GM13977 (cell line): ENCODE results near the gene UNC5A.

ENCODE experiments used
- DNase-seq: peaks from one replicate; pipeline ENCODE4 v3.0.0; 2012; ENCODE audit warnings: low spot score
- CTCF ChIP-seq: IDR thresholded peaks from 2 replicates; pipeline ENCODE4 v1.5.1; 2012; ENCODE audit warnings: mild to moderate bottlenecking, control low read depth; ENCODE audit not compliant: insufficient read depth; ENCODE audit errors: extremely low read depth, missing control alignments
- in situ Hi-C: fragments of 300-500 bp; cut with MboI; formaldehyde crosslinking; loops from one replicate; pipeline ENCODE4 v1.12.0; 2022; ENCODE audit warnings: low sequenced_read_pairs, low pct_unique_long_range_greater_than_20kb, mixed read lengths, inconsistent platforms; ENCODE audit not compliant: unreplicated experiment

Gene UNC5A

GRCh38 chr5:176843673-176844072 is 33.3 kb downstream of the UNC5A start:
- DNase-seq, result no peak
- no peak for TF ChIP-seq CTCF
- in situ Hi-C loops, result no loop called here

DNA sequence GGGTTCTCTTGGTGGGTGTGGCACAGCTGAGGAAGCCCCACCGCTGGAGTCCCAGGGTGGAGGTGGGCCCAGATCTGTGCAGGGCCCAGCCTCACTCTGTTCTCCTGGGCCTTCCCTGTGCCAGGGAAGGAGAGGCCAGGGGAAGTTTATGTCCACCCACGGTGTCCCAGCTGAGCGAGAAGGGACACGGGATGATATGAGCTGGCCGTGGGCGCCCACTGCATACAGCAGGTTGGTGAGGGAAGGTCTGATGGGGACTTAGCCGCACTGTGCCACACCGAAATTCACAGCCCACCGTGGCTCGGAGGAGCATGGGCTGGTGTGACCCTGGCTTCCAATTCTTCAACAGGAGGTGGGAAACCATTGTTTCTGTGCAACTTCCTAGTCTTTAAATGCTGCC is 33.9 kb downstream of the UNC5A start:
- in situ Hi-C loops, result no loop called here
- TF ChIP-seq CTCF, result no peak
- DNase-seq, result no peak

- in situ Hi-C loops, result no loop called here
- DNase-seq, result no peak
- no peak for TF ChIP-seq CTCF
Observed at GRCh38 chr5:176844706-176845391, 34.5 kb downstream of the UNC5A start.

DNA sequence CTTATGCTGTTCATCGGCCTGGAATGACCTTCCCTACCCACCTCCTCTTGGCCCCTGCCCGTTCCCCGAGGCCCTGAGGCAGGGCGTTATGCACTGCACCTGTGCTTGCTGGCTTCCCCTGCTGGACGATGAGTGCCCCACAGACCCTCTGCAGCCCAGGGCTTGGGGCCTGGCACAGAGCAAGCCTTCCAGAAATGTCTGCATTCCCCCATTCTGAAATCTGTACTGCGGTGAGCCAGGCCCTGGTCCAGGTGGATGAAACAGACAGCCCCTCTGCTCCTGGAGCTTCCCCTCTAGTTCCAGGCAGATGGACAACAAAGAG is 35.0 kb downstream of the UNC5A start:
- DNase-seq, result no peak
- TF ChIP-seq CTCF, result no peak
- in situ Hi-C loops, result no loop called here

DNA sequence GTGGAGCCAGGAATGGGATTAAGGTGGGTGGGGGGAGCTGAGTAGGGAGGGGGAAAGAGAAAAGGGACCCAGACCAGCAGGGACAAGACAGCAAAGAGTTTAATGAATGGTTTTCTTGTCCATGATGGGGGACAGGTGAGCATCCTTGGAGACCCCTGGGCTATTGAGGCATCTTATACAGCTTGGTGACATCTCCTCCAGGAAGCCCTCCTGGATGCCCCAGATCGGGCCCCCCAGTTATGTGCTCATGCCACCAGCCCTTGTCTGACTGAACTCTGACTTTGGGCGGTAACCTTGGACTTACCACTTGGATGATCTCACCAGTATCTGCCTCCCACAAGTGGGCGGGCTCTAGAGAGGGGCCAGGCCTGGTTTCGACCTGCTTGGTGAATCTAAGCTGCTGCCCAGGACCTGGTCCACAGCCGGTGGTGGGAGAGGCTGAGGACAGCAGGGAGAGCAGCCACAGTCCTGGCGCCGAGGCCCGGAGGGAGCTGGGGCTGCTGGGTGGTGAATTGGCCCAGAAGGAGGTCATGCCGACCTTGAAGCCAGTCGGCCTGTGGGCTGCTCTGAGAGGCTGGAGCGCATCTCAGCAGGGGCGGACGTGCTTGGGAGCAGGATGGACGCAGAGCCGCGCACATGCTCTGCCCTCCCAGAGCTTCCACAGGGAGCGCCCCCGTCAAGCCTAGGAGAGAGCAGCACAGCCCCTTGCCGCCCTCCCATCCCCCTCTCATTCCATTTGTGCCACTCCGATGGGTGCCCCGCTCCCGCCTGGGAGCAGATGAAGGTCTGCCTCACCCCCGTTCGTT is 36.2 kb downstream of the UNC5A start:
- TF ChIP-seq CTCF, result no peak
- in situ Hi-C loops, result no loop called here
- no peak for DNase-seq

- in situ Hi-C loops, result no loop called here
- no peak for TF ChIP-seq CTCF
- DNase-seq, result no peak
Observed at GRCh38 chr5:176847148-176847547, 36.8 kb downstream of the UNC5A start.
